ENCODE measurements around the gene C1QA. TPM values are rescaled to one million over a fixed set of nuclear protein-coding genes. Genes with fewer than 3 reads are reported as not detected.

Gene C1QA
- total and polyA plus RNA-seq, 10 of the 15 experiments (the other 5 are each of a cell fraction or from before 2014, with no cell fraction given), result 0.59 TPM; not detected in 9

- DNase-seq (ENCODE audit: low read depth, low spot score) (no peak), FAIRE-seq (no peak), ATAC-seq (no peak)
- H3K4me2 ChIP-seq (ENCODE audit: control insufficient read depth, insufficient read depth), result no peak overlapping the region
- no peaks in the 10 kb centered on the region for H4K20me1 ChIP-seq (ENCODE audit: control insufficient read depth, insufficient read depth)
- ChIA-PET CTCF (no interaction called here), POLR2A (no interaction called here), RAD21 (ENCODE audit: unreplicated experiment) (no interaction called here), SMC1A (ENCODE audit: uncharacterized antibody, unreplicated experiment) (interaction anchor here (0.6 kb wide), 1 partner anchor 198 kb away, joined by 4 read pairs; no protein-coding TSS in a partner anchor)
- no TSS peak for BruUV-seq (replicated peaks)
- intact Hi-C loops (cut with micrococcal nuclease; ENCODE audit: unreplicated experiment), result no loop called here
- H3K4me3 ChIP-seq, result no peak overlapping the region
- H3K9ac ChIP-seq (ENCODE audit: control insufficient read depth, insufficient read depth, low read length), result no peak overlapping the region
- no peaks in the 10 kb centered on the region for H3K79me2 ChIP-seq (ENCODE audit: control insufficient read depth, insufficient read depth, low read length)
- H3K27me3 ChIP-seq (replicated peaks in 1 of 2; ENCODE audit: control insufficient read depth in 2 of 2, insufficient read depth in 2 of 2, low read length in 1 of 2), result no peaks in the 10 kb centered on the region; a peak in 3 of 4 replicates
- no peak overlapping the region for H2AFZ ChIP-seq (ENCODE audit: control insufficient read depth, low read depth, low read length)
- in situ Hi-C loops (cut with MboI), result no loop called here
- no peak for TF ChIP-seq EZH2 (IDR thresholded peaks at IDR 0.05; ENCODE audit: borderline replicate concordance, control insufficient read depth, low read depth, low read length)
- TF ChIP-seq RUNX3 (IDR thresholded peaks at IDR 0.05; ENCODE audit: low read length), result no peak
- no peak for TF ChIP-seq IRF4 (IDR thresholded peaks at IDR 0.05; ENCODE audit: low read depth, low read length)
- no peak for TF ChIP-seq RELA (IDR thresholded peaks at IDR 0.05; ENCODE audit: borderline replicate concordance, partially characterized antibody)
- TF ChIP-seq SREBF1 (IDR thresholded peaks at IDR 0.05; ENCODE audit: low read length), result no peak
- peak; percentile 38; the same call in 1 of the 2 replicates for TF ChIP-seq RAD21 (IDR thresholded peaks at IDR 0.05; ENCODE audit: insufficient read depth, low read depth, low read length)
- peak; percentile 17 to 28 (median 25); a peak in 3 of 6 replicates for TF ChIP-seq CTCF (IDR thresholded peaks at IDR 0.05 in 2 of 3, conservative IDR thresholded peaks at IDR 0.05 in 1 of 3; ENCODE audit: control insufficient read depth in 2 of 3, extremely low read depth in 1 of 3, insufficient read depth in 1 of 3, low read depth in 3 of 3, low read length in 3 of 3)
- H3K9me3 ChIP-seq (replicated peaks; ENCODE audit: control insufficient read depth, insufficient read depth, low read length), result no peaks in the 10 kb centered on the region
- no peak overlapping the region for H3K27ac ChIP-seq (ENCODE audit: control insufficient read depth, insufficient read depth)
- no peaks in the 10 kb centered on the region for H3K4me1 ChIP-seq (ENCODE audit: control insufficient read depth, insufficient read depth, low read length)
- 32% methylated on average over 7 of the region's 7 CpGs for WGBS (ENCODE audit: insufficient coverage, insufficient replicate concordance, low lambda C conversion rate, missing lambda C conversion rate)
- no peaks in the 10 kb centered on the region for H3K36me3 ChIP-seq (ENCODE audit: control insufficient read depth in 2 of 2, insufficient read depth in 2 of 2, low read length in 1 of 2)
These were observed 29.3 kb downstream of the C1QA start for GRCh38 chr1:22665752-22666151.
